Keratinocyte (primary cell): Measurements from ENCODE around the gene TSPAN11. TPM values are rescaled to one million over a fixed set of nuclear protein-coding genes. Genes with fewer than 3 reads are reported as not detected.

ENCODE experiments used
- DNase-seq: peaks from one replicate; pipeline ENCODE4 v3.0.0-alpha.2; 2011; ENCODE audit warnings: low read depth, missing footprints, low spot score
- FAIRE-seq: peaks from 2 replicates; lab custom pipeline; 2011; peaks lifted over from hg19 to GRCh38; lab: Jason Lieb, UNC
- H2AFZ ChIP-seq: 2 replicates; pipeline ENCODE4 v1.6.0; 2012; ENCODE audit warnings: low read length, control low read depth, inconsistent platforms; ENCODE audit not compliant: control insufficient read depth
- H3K27ac ChIP-seq: 2 replicates; pipeline ENCODE4 v1.5.1; 2011; ENCODE audit warnings: low read length; ENCODE audit not compliant: control insufficient read depth, insufficient read depth
- H3K27me3 ChIP-seq: 3 replicates; pipeline ENCODE4 v1.6.0; 2011; ENCODE audit warnings: low read length; ENCODE audit not compliant: control insufficient read depth, insufficient read depth; ENCODE audit errors: extremely low read depth
- H3K36me3 ChIP-seq, 2 experiments: 2 replicates in 1 of 2; 3 replicates in 1 of 2; pipeline ENCODE4 v1.5.1; 2011; ENCODE audit warnings: low read length in 2 of 2, mild to moderate bottlenecking in 1 of 2; ENCODE audit not compliant: control insufficient read depth in 2 of 2, insufficient read depth in 2 of 2; ENCODE audit errors: extremely low read depth in 1 of 2
- H3K4me1 ChIP-seq: 3 replicates; pipeline ENCODE4 v1.5.1; 2011; ENCODE audit warnings: low read length; ENCODE audit not compliant: control insufficient read depth, insufficient read depth; ENCODE audit errors: extremely low read depth
- H3K4me2 ChIP-seq: 3 replicates; pipeline ENCODE4 v1.6.0; 2011; ENCODE audit warnings: low read depth, low read length; ENCODE audit not compliant: control insufficient read depth, insufficient read depth; ENCODE audit errors: extremely low read depth
- H3K4me3 ChIP-seq, 3 experiments: fragments of 200-600 bp in 1 of 3; sonication (generic) in 1 of 3; 2 replicates in 2 of 3; 3 replicates in 1 of 3; pipeline ENCODE4 v1.5.1; 2011 to 2016; ENCODE audit warnings: low read length in 3 of 3, mild to moderate bottlenecking in 3 of 3, control low read depth in 2 of 3, inconsistent platforms in 1 of 3, low read depth in 1 of 3, mixed read lengths in 1 of 3, mixed run types in 1 of 3, moderate library complexity in 1 of 3; ENCODE audit not compliant: control insufficient read depth in 2 of 3, insufficient read depth in 2 of 3; ENCODE audit errors: extremely low read depth in 1 of 3
- H3K79me2 ChIP-seq: 2 replicates; pipeline ENCODE4 v1.6.0; 2012; ENCODE audit warnings: low read length; ENCODE audit not compliant: control insufficient read depth, insufficient read depth
- H3K9ac ChIP-seq: 3 replicates; pipeline ENCODE4 v1.6.0; 2011; ENCODE audit warnings: low read length; ENCODE audit not compliant: control insufficient read depth, insufficient read depth; ENCODE audit errors: extremely low read depth
- H3K9me1 ChIP-seq: 3 replicates; pipeline ENCODE4 v1.6.0; 2011; ENCODE audit warnings: low read length; ENCODE audit not compliant: control insufficient read depth, insufficient read depth; ENCODE audit errors: extremely low read depth
- H3K9me3 ChIP-seq: 2 replicates; pipeline ENCODE4 v1.5.1; 2012; ENCODE audit warnings: low read depth, low read length; ENCODE audit not compliant: control insufficient read depth
- H4K20me1 ChIP-seq: 3 replicates; pipeline ENCODE4 v1.6.0; 2011; ENCODE audit warnings: low read length; ENCODE audit not compliant: control insufficient read depth, insufficient read depth; ENCODE audit errors: extremely low read depth
- EZH2 ChIP-seq: IDR thresholded peaks from one replicate; pipeline ENCODE4 v1.6.1; 2012; ENCODE audit warnings: inconsistent platforms, mild to moderate bottlenecking, low read length, moderate library complexity
- dilution Hi-C: fragments of 300-500 bp; cut with MboI; formaldehyde crosslinking; loops from one replicate; pipeline ENCODE4 v1.7.0; 2020; ENCODE audit warnings: low sequenced_read_pairs; ENCODE audit not compliant: extremely low pct_ligation_motif_present
- polyA plus RNA-seq, 5 experiments: library from polyadenylated mRNA; depleted of rRNA in 3 of 5; stranded (reverse) in 3 of 5; stranded (forward) in 1 of 5; unstranded in 1 of 5; fragments of >200 nt; gene quantifications; 1 replicate in 1 of 5; 2 replicates in 3 of 5; 3 replicates in 1 of 5; pipeline versions ENCODE4 v1.2.1 to v1.2.3, GENCODE V29; 2011 to 2012; ENCODE audit warnings: missing spikeins in 2 of 5, low read depth in 1 of 5, low replicate concordance in 1 of 5
- TF ChIP-seq, protein P1 (sequence below), 3 experiments: IDR thresholded peaks in 1 of 3; conservative IDR thresholded peaks in 1 of 3; optimal IDR thresholded peaks in 1 of 3; 2 replicates in 2 of 3; 3 replicates in 1 of 3; pipeline versions ENCODE3 to v1.5.1; 2011; ENCODE audit warnings: low read length in 3 of 3, mild to moderate bottlenecking in 3 of 3, moderate library complexity in 2 of 3, control low read depth in 1 of 3, inconsistent platforms in 1 of 3; ENCODE audit not compliant: insufficient read depth in 2 of 3; ENCODE audit errors: extremely low read depth in 1 of 3

TSPAN11 gene
- polyA plus RNA-seq, 1 donor (not counting 4 experiments of a cell fraction or from before 2014, with no cell fraction given), result not detected

DNA sequence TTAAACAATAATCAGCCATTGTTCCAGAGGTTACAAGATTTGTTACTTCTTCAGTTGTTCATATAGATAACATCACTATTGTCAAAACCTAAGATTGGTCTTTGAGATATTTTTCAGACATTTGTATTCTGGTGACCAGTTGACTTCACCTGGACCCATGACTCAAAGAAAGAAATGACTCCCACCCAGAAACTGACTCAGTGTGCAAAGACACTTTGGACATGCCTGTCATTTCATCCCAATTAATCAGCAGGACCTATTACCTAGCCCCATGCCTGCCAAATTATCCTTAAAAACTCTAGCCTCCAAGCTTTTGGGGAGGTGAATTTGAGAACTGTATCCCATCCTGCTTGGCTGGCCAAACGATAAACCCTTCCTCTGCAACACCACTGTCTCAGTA lies 27.7 kb upstream of the TSPAN11 start:
- Histone ChIP-seq H3K4me3 (no peak overlapping the region), H3K36me3 (no peaks in the 10 kb centered on the region), H3K27me3 (no peaks in the 10 kb centered on the region), H3K4me1 (no peaks in the 10 kb centered on the region), H3K79me2 (no peaks in the 10 kb centered on the region), H3K9me3 (no peaks in the 10 kb centered on the region), H3K27ac (no peak overlapping the region), H4K20me1 (no peaks in the 10 kb centered on the region), H3K9ac (no peak overlapping the region), H2AFZ (no peak overlapping the region), H3K9me1 (no peaks in the 10 kb centered on the region), H3K4me2 (no peak overlapping the region)
- TF ChIP-seq EZH2, result no peak
- TF ChIP-seq, protein P1, sequence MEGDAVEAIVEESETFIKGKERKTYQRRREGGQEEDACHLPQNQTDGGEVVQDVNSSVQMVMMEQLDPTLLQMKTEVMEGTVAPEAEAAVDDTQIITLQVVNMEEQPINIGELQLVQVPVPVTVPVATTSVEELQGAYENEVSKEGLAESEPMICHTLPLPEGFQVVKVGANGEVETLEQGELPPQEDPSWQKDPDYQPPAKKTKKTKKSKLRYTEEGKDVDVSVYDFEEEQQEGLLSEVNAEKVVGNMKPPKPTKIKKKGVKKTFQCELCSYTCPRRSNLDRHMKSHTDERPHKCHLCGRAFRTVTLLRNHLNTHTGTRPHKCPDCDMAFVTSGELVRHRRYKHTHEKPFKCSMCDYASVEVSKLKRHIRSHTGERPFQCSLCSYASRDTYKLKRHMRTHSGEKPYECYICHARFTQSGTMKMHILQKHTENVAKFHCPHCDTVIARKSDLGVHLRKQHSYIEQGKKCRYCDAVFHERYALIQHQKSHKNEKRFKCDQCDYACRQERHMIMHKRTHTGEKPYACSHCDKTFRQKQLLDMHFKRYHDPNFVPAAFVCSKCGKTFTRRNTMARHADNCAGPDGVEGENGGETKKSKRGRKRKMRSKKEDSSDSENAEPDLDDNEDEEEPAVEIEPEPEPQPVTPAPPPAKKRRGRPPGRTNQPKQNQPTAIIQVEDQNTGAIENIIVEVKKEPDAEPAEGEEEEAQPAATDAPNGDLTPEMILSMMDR (optimal IDR thresholded peaks at IDR 0.05 in 1 of 3, IDR thresholded peaks at IDR 0.05 in 1 of 3, conservative IDR thresholded peaks at IDR 0.05 in 1 of 3; ENCODE audit: extremely low read depth in 1 of 3, insufficient read depth in 2 of 3, low read length in 3 of 3), result no peak
- FAIRE-seq (no peak), DNase-seq (no peak)
- dilution Hi-C loops, result no loop called here

DNA sequence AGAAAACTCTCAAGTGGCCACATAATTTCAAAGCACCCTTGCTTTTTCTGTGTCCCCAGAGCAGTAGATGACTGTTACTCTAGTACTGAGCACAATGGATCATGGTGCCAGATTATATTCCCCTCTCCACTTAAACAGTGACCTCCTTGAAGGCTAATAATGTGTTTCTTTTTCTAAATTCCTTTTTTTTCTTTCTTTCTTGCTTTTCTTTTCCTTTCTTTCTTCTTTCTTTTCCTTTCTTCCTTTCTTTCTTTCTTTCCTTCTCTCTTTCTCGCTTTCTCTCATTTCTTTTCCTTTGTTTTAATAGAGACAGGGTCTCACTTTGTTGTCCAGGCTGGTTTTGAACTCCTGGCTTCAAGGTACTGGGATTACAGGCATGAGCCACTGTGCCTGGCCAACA lies 26.2 kb upstream of the TSPAN11 start:
- Histone ChIP-seq H3K36me3 (no peaks in the 10 kb centered on the region), H3K9me3 (no peaks in the 10 kb centered on the region), H3K79me2 (no peaks in the 10 kb centered on the region), H3K4me2 (no peak overlapping the region), H3K4me1 (no peaks in the 10 kb centered on the region), H3K9ac (no peak overlapping the region), H3K27ac (no peak overlapping the region), H3K4me3 (no peak overlapping the region), H4K20me1 (no peaks in the 10 kb centered on the region), H3K27me3 (no peaks in the 10 kb centered on the region), H3K9me1 (no peaks in the 10 kb centered on the region), H2AFZ (no peak overlapping the region)
- TF ChIP-seq, protein P1 (optimal IDR thresholded peaks at IDR 0.05 in 1 of 3, IDR thresholded peaks at IDR 0.05 in 1 of 3, conservative IDR thresholded peaks at IDR 0.05 in 1 of 3; ENCODE audit: extremely low read depth in 1 of 3, insufficient read depth in 2 of 3, low read length in 3 of 3), result no peak
- TF ChIP-seq EZH2, result no peak
- DNase-seq (no peak), FAIRE-seq (no peak)
- dilution Hi-C loops, result no loop called here
